Endothelial cell (in vitro differentiated cells): ENCODE data around the gene SLCO3A1. TPM values are rescaled to one million over a fixed set of nuclear protein-coding genes. Genes with fewer than 3 reads are reported as not detected.

Experiments
- DNase-seq: peaks from one replicate; pipeline ENCODE4 v3.0.0; 2021; ENCODE audit warnings: low spot score
- H3K27ac Mint-ChIP-seq: one replicate; pipeline ENCODE4 v1.8.0; 2021; ENCODE audit warnings: mixed read lengths, inconsistent platforms; ENCODE audit not compliant: unreplicated experiment
- H3K27me3 Mint-ChIP-seq: one replicate; pipeline ENCODE4 v1.8.0; 2021; ENCODE audit warnings: mild to moderate bottlenecking, moderate library complexity, mixed read lengths, inconsistent platforms; ENCODE audit not compliant: unreplicated experiment
- H3K36me3 Mint-ChIP-seq: one replicate; pipeline ENCODE4 v1.8.0; 2021; ENCODE audit warnings: mild to moderate bottlenecking, low read depth, mixed read lengths, inconsistent platforms; ENCODE audit not compliant: unreplicated experiment
- H3K4me1 Mint-ChIP-seq: one replicate; pipeline ENCODE4 v1.8.0; 2021; ENCODE audit warnings: mild to moderate bottlenecking, mixed read lengths, inconsistent platforms; ENCODE audit not compliant: unreplicated experiment
- H3K4me3 Mint-ChIP-seq: one replicate; pipeline ENCODE4 v1.8.0; 2021; ENCODE audit warnings: mild to moderate bottlenecking, mixed read lengths, inconsistent platforms; ENCODE audit not compliant: unreplicated experiment
- H3K9me3 Mint-ChIP-seq: one replicate; pipeline ENCODE4 v1.8.0; 2021; ENCODE audit warnings: mixed read lengths, inconsistent platforms; ENCODE audit not compliant: unreplicated experiment
- CTCF ChIP-seq: fragments of 200-600 bp; sonication (generic); IDR thresholded peaks from one replicate; pipeline ENCODE4 v1.5.0; 2021; ENCODE audit warnings: antibody characterized with exemption; ENCODE audit not compliant: unreplicated experiment
- total RNA-seq: library from RNA; stranded (reverse); fragmentation: NEBNext Ultra II Directional; extraction: Animal tissue kit (Norgen Biotek cat#: 25700); gene quantifications from one replicate; pipeline ENCODE4 v1.2.1, GENCODE V29; 2021; ENCODE audit not compliant: unreplicated experiment

Gene SLCO3A1
- total RNA-seq, 1 donor from 2014 or later, result 30.9 TPM

- no peak overlapping the region for H3K27ac Mint-ChIP-seq
- H3K36me3 Mint-ChIP-seq, result no peaks in the 10 kb centered on the region
- H3K27me3 Mint-ChIP-seq, result no peaks in the 10 kb centered on the region
- no peak for DNase-seq
- H3K9me3 Mint-ChIP-seq, result no peaks in the 10 kb centered on the region
- no peak overlapping the region for H3K4me3 Mint-ChIP-seq
- TF ChIP-seq CTCF, result no peak
- no peaks in the 10 kb centered on the region for H3K4me1 Mint-ChIP-seq
Observed at GRCh38 chr15:92166029-92166428, 312.5 kb downstream of the SLCO3A1 start.

DNA sequence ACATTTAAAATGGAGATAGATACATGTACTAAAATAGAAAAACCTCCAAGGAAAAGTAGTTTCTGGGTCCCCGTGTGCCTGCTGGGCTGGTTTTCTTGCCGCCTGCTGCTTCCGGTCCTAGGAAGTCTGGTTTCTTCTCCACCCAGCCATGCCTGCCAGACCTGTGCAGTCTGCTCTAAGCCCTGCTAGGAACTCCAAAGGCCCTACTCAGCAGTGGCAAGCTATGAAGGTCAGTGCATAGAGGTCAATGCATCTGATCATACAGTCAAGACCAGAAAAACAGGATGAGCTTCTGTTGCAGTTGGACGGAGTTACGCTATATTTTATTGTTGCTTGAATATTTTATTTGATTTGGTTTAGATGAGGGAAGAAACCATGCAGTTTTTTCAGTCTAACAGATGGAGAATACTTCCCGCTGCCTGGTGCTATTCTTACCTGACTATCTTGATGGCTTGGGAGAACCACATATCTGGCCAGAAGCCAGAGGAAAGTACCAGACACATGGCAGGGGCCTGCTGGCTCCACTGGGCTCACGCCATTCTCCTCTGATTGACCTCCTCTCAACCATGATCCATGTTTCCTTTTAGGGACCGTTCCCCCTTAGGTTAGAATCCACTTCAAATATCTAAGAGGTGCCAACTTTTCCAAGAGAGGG, 313.4 kb downstream of the SLCO3A1 start:
- TF ChIP-seq CTCF, result no peak
- no peak overlapping the region for H3K4me3 Mint-ChIP-seq
- no peak for DNase-seq
- no peaks in the 10 kb centered on the region for H3K36me3 Mint-ChIP-seq
- H3K4me1 Mint-ChIP-seq, result no peaks in the 10 kb centered on the region
- H3K9me3 Mint-ChIP-seq, result no peaks in the 10 kb centered on the region
- no peaks in the 10 kb centered on the region for H3K27me3 Mint-ChIP-seq
- no peak overlapping the region for H3K27ac Mint-ChIP-seq

GRCh38 chr15:92167451-92167850, 313.9 kb downstream of the SLCO3A1 start:
- Mint-ChIP-seq H3K9me3 (no peaks in the 10 kb centered on the region), H3K4me1 (no peaks in the 10 kb centered on the region), H3K27me3 (no peaks in the 10 kb centered on the region), H3K4me3 (no peak overlapping the region), H3K36me3 (no peaks in the 10 kb centered on the region), H3K27ac (no peak overlapping the region)
- no peak for TF ChIP-seq CTCF
- no peak for DNase-seq

GRCh38 chr15:92168066-92168683, 314.7 kb downstream of the SLCO3A1 start:
- Mint-ChIP-seq H3K27me3 (no peaks in the 10 kb centered on the region), H3K36me3 (no peaks in the 10 kb centered on the region), H3K4me1 (no peaks in the 10 kb centered on the region), H3K27ac (no peak overlapping the region), H3K4me3 (no peak overlapping the region), H3K9me3 (no peaks in the 10 kb centered on the region)
- no peak for TF ChIP-seq CTCF
- no peak for DNase-seq

DNA sequence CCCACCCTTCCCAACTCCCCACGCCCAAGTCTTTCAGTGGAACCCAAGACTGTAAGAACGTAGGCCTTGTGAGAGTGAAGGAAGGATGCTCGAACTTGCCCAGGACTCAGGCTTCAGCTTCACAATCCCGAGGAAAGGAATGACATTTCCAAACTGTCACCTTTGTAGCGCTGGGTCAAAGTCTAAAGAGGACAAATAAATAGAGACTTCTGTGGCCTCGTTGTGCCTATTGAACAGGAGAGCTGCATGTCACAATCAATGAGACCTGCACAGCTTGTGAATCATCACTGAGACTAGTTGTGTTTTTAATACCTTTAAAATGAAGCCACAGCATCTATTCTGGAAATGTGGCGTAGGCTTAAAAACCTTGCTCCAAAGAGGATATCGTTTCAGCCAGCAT, 317.4 kb downstream of the SLCO3A1 start:
- H3K27me3 Mint-ChIP-seq, result no peaks in the 10 kb centered on the region
- no peaks in the 10 kb centered on the region for H3K36me3 Mint-ChIP-seq
- no peaks in the 10 kb centered on the region for H3K9me3 Mint-ChIP-seq
- H3K4me1 Mint-ChIP-seq, result no peaks in the 10 kb centered on the region
- H3K27ac Mint-ChIP-seq, result no peak overlapping the region
- no peak for TF ChIP-seq CTCF
- H3K4me3 Mint-ChIP-seq, result no peak overlapping the region
- DNase-seq, result no peak
